AG20443 (cell line): ENCODE results near the gene RAP1GAP.

Experiments
- DNase-seq: peaks from one replicate; pipeline ENCODE4 v3.0.0; 2012; ENCODE audit warnings: low spot score, mixed read lengths

Gene RAP1GAP

DNA sequence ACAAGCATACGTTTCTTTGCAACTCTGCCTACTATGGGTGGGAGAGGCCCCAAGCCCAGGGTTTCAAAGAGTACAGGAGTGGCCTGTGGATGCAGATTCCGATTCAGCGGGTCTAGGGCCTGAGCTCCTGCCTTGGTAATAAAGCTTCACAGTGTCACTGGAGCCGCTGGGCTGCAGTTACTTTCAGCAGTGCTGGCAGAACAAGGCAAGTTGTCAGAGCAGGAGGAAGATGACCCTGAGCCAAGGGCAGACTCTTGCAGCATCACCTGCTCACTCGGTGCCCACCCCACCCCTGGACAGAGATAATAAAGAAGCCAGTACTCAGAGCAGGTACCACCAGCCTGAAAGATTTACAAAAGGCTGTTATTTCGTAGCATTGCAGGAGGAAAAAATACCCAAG lies 8.0 kb upstream of the RAP1GAP start:
- DNase-seq, result no peak

DNA sequence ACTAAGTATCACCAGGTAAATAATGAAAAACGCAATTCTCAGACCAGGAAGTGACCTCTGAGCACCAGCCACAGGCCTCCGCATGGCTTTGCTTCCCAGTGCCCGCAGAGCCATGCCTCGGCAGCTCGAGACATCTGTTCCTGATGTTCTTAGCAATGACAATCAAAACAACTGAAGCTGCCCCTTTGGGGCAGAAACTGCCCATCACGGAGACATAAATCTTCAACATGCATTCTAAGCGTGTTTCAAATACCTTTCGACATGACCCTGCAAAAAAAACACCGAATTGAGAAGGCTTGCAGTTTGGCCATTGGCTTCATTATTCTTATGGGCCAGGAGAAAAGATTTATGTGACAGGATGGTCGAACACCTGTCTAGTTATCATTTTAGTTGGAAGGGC lies 5.8 kb upstream of the RAP1GAP start:
- no peak for DNase-seq

DNA sequence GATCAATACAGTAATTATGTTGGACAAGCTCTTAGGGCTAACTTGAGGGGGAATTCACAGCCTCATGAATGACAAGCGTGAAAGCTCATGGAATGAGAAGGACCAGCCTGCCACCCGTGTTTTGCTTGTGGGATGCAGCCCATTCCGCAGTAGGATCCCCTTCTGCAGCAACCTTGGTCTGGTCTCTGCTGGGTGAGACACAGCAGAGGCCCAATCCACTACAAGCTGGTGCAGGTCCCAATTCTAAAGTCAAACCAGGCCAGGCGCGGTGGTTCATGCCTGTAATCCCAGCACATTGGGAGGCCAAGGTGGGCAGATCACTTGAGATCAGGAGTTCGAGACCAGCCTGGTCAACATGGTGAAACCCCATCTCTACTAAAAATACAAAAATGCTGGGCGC lies 4.7 kb upstream of the RAP1GAP start:
- peak; percentile 20 for DNase-seq

DNA sequence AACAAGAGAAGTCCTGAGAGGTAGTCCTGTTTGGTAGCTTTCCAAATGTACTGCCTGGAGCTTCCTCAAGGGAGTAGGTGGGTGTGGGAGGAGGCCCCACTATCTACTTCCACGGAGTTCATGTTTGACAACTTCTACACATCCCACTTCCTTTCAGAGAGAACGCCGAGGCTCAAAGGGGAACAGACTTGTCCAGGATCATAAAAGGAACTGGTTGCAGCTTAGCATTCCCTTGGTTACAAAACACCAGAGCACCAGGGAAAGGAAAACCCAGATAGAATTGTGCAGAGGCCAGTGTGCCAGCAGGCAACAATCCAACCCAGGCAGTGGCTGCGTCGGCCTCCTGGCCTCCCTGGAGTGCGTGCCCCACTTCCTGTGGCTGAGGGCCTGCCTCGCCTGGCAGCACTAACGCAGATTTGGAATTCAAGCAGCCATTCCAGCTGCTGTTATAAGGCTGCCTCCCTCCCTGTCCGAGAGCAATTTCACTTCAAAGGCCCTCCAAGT lies 4.2 kb upstream of the RAP1GAP start:
- peak; percentile 90 for DNase-seq

DNA sequence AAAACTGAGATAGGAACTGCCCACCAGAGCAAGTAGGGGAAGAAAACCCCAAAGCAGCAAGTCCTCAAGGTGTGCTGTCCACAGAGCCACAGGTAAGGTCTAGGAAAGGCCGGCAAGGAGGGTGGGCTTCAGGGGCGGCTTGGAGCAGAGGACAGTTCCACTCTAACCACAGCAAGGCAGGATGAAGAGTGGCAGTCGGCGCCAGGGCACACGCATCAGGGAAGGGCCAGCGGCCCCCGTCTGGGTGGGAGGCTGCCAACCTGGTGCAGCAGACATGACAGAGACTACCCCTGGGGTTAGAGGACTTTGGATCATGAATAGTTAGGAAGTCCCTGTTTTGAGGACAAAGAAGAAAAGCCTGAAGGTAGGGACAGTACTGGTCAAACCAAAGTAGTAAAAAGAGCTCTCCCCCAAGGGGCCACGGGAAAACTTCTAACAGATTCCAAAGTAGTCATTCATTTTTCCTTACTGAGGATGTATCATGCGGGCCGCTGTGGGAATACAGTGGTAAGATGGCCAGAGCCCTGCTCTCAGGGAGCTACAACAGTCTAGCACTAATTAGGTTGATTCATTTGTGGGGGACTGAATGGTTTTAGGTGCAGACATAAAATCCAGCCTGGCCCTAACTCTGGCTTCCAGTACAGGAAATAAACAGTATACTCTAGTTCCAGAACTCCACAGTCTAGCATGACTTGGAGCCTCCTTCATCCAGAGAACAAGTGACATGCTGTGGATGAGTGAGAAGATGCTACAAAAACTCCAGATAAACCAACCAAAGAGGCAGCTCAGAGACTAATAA lies 3.5 kb upstream of the RAP1GAP start:
- peak; percentile 49 for DNase-seq

DNA sequence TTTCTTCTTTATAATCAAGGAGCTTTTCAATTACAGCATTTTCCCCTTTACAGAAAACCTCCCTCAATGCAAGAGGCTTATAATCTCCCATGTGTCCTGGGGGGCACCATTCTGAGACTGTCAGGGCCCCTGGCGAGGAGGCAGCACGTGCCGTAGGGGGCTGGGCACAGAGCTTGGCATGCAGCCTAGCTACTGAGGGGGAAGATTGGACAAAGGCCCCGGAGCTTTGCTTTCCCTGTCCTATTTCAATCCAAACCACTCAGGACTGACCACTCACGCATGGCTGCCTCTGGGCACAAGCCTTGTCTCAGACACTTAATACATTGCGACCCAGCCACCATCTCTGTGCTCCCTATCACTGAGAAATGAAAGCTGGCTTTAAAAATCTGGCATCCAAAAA lies 2.8 kb upstream of the RAP1GAP start:
- no peak for DNase-seq

DNA sequence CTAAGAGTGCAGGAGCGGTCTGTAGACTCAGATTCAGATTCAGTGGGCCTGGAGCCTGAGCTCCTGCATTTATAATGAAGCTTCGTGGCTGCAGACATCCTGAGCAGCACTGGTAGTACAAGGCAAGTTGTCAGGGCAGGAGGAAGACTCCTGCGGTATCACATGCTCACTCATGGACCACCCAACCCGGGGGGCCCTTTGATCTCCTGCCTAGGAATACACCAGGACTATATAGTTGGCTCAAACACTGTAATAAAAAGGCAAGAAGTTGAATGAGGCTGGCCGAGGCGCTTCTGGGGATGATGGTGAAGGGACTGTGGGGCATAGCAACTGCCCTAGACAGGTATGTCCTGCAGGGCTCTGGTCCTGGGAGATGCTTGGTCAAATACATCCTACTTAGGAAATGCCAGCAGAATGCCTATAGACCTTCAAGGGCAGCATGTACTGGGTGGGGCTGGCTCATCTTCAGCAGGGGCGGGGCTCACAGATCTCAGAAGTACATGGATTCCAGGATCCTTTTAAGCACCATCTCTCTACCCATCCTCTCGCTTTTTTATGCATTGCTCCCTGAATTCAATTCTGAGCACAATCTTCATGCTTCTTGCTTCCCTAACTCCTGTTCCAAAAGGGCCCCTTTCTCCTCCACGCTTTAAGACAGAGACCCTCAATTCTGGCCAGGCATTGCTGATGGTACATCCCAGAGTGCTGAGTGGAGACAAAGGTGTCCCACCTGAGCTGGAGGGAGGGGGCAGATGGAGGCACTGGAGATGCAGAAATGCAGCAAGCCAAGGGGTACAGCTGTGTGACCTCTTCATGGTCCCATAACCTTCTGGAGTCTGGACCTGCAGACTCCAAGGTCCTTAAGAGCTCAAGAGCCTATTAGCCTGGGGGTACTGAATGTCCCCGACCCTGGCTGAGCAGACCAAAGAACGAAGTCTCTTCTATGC lies 2.1 kb upstream of the RAP1GAP start:
- DNase-seq, result no peak

DNA sequence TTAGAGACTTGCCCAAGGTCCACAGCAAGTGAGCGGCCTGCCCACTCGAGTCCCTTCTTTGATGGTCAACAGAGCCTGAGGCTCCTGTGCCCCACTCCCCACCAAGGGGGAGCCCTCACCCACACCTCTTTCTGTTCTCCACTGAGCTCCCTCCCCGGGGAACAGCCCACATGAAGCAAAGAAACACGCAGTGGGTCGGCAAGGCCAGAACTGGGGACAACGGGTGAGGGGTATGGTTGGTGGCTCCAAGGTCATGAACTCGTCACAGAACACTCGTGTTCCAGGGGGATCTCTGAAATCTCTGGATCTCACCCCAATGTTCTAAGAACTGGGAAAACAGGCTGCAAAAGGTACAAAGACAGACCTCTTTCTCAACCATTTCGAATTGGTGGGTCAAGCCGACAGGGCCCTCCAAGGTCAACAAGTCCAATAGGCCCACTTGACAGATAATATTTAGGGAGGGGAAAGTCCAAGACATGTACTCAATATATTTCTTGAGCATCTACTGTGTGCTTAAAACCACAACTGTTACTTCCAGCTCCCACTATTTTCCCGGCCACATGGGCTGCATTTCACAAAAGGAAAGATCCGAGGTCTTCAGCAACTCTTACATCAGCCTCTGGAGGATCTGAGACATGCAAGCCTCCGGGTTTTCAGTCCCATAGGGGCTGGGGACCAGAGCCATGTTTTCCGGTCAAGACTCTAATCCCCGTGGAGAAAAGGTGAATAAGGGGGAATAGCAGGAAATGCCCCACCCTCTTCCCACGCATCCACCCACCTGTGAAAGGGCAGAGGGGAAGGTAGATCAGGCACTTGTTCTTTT lies 1.1 kb upstream of the RAP1GAP start:
- no peak for DNase-seq

DNA sequence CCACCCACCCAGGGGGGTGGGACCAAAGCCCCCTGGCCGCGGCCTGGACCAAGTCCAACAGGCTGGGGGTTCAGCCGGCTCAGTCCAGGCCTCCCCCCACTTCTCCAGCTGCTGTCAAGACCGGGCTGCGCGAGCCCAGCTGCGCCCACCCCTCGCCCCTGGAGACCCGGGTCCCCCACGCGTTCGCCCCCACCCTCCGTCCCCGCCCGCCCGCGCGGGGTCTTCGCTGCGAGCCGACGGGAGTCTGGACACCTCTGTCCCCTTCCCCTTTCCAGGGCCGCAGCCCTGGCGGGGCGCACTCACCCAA lies 253 bp downstream of the RAP1GAP start:
- no peak for DNase-seq

DNA sequence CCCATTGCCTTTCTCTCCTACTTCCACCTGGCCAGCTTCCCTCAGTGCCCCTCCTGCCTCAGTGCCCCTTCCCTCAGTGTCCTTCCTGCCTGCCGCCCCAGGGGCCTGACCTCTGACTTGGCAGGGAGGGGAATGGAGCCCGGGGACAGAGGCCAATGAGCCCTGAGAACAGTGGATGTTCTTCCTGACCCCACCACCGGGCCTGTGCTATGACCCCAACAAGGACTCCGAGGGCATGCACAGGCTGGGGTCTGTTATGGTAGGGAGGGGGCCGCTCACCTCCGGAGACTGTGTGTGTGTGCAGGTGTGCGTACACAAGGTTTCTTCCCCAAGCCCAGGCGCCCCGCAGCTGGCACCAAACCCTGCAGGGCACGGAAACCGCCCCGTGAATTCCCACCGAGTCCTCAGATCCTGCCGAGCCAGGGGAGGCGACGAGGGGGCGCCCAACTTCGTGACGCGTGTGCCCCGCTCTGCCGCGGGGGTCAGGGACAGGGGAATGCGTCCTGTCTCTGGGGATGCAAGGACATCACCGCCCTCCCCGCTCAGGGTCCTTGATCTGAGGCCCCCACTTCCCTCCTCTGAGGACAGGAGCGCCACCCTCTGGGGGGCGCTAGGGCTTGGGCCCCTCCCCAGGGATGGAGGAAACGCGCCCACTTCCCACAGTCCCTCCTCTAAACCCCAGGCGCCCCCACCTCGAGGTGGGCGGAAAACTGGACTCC lies 766 bp downstream of the RAP1GAP start:
- no peak for DNase-seq

DNA sequence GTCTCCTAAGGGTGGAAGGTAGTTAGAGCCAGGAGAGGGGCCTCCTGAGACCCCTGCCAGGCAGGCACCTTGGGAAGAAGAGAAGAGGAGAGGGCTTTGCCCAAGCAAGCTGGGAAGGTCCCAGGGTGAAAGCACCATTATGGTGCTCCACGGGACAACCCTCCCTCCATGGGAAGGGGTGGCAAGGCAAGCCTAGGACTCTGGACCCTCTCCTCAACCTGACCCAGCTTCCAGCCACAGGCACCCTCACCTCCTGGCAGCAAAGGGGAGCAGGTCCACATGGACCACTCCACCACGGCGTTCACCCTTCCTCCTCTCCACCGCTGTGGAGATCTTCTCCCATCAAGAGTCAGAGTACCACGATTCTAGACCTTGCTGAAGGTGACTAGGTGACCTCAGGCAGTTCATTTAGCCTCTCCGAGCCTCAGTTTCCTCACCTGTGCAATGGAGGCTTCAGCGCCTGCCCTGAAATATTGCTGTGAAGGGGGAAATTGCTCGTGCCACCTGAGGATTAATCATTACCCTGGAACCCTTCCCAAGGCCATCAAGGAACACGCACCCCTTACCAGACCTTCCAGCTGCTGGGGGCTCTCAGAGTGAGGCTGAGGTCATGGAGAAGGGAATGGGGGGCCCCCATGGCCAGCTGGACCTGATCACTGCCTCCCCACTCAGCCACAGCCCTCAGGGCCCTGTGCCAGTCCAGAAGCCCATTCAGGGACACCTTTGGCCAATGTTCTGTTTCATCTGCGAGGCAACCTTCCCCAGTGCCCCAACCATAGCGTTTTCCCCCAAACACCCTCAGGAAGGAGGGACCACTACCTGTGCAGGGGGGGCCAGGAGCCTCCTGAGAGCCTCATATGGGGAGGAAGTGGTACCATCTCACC lies 1.6 kb downstream of the RAP1GAP start:
- no peak for DNase-seq

DNA sequence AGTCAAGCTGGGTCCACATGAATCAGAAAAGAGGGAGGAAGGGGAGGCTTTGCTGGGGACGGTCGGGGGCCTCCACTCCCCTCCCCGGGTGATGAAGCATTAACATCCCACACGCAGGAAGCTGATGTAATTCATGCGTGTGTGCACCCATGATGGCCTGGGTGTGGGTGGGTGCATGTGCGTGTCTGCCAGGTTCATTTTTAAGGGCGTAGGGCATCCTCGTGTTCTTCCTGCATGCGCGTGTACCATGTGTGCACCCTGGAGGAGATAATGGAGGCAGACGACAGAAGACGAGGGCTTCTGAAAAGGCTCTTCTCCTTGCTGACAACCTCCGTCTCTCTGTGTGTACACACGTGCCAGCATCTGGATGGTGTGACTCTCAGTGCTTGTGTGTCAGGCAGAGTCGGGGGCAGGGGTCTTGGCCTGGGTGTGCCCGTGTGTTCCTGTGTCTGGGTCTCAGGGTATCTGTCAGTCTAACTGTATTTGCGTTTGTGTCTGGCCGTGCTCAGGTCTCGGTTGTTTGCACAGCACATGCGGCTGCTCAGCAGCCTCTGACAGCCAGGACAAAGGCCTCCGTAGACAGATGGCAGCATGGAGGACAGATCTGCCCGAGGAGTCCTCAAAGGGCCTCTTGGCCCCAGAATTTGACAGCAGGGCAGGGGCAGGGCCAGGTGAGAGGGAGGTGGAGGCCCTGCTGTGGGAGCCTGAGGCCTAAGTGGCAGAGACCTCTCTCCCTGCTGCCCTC lies 2.4 kb downstream of the RAP1GAP start:
- no peak for DNase-seq

DNA sequence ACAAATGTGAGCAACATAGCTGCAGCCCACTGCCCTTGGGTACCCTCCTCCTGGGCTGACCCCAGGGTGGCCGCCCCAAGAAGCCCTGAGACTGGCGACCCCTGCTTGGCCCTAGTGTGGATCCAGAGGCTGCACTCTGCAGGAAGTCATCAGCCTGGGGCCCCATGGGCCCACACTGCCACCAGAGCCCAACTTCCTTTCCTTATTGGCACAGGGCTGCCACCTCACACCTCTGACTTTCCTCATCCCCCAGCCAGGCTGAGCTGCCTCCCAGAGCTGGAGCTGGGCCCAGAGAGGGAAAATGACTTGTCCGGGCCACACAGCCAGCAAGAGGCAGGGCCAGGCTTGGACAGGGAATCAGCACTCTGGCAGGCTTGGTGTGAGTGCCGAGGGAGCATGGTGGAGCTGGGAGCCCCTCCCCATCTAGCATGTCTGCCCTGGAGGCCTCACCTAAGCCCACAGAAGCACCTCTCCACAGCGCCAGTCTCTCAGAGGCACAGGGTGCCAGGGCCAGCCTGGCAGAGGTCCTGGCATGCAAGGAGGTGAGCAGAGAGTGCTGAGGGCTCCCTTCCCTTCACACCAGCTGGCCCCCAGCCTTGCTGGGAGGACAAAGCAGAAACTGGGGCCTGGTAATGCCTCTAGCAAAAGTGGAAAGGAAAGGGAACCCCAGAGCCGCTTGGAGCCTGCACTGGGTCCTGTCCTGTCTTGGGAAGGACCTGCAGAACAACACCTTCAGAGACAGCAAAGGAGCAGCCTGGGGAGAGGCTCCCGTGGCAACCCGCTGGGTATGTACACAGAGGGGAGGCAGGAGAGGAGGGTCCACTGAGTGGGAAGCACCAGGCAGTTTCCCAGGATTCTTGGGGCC lies 3.2 kb downstream of the RAP1GAP start:
- peak; percentile 47 for DNase-seq

DNA sequence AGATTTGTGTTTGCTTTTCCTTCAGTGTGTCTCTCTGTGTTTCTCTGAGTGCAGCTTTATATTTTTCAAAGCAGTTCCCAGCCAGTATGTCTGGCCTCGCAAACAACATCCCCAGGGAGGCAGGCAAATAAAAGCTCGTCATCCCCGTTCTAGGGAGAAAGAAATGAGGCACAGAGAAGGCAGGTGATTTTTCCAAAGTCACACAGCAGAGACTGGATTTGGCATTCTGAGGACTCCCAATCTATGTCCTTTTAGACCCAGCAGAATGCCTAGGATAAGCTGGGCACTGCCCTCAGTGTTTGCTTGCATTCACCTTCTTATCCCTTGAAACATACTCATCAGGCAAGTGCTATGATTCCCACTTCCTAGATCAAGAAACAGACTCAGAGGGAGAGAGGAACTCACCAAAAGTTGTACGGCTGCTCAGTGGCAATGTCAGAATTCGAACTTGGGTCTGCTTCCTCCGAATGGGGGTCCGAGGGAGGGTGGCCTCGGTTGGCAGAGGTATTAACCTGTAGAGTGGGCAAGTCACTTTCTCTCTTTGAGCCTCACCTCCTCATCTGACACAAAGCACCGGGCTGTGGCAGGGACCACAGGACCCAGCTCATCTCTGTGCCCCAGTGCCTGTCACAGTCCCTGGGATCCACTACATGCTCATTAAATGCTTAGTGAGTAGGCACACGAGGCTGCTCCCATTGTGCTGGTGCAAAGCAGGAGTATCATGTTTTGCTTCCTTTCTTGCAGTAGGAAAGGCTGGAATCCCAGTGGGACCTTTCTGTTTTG lies 4.2 kb downstream of the RAP1GAP start:
- no peak for DNase-seq

DNA sequence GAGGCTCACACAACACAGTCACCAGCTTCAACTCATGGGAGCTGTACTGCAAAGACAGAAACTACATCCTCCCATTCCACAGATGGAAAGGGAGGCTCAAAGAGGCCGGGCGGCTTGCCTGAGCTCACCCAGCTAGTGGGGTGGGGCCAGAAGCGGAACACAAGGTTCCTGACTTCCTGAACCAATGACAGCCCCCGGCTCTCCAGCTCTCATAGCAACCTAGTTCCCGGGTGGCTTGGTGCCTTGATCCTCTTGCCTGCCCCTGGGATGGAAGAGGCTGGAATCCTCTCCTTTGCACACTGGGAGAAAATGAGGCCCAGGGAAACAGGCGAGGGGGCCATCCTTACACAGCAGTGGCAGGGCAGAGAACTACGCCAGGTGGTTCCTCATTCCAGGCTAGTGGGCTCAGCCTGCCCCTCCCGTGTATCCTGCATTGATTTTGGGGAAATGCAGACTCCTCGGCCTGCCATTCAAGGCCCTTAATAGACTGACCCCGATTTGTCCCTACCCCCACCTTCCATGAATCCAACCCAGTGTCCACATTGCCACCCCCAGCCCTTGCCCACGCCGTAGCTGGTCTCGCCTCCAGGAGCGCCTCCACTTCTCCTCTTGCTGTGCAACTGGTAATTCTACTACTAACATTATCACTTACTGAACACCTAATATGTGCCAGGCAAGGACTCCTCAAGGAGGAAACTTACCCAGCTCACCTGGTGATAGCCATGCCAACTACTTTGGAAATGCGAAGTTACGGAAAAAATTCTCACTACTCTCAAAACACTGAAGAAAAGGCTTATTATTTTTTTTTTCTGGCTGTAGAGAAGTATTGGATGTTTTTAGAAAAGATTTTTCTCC lies 5.0 kb downstream of the RAP1GAP start:
- no peak for DNase-seq

DNA sequence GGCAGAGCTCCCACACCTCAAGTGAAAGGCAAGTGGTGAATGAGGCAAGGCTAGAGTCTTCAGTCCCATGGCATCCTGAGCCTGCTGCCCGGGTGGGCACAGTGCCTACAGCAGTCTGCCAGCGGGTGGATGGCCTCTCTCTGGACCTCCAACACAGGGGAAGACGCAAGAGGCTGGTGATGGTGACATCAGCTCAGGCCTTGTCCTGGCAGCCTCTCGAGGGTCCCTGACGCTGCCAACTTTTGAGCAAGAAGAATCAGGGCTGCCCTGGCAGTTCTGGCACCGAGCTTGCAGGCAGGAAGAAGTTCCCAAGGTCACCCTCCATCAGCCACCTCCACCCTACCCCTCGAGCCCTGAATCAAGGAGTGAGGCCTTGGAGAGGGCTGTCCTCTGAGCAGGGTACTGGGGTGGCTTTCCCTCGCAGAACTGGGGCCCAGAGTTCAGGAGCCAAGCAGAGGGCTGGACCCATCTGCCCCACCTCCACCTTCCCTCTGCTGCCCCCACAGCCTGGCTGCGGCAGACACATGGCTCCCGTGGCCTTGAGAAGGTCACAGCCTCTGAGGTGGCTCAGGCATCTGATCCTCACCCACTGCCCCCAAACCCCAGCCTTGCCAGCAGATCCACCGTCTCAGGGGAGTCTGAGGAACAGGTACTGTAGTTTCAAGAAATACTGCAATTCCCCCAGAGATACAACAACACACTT lies 5.8 kb downstream of the RAP1GAP start:
- no peak for DNase-seq
